ENCODE measurements around the gene RASGRP3.

- TF ChIP-seq CTCF (IDR thresholded peaks at IDR 0.05): no peak
- no peak for TF ChIP-seq CEBPB (IDR thresholded peaks at IDR 0.05)
- TF ChIP-seq PBX3 (IDR thresholded peaks at IDR 0.05): no peak
- TF ChIP-seq TP53 (CRISPR knock-in tag; IDR thresholded peaks at IDR 0.05): no peak
- TF ChIP-seq MAZ (IDR thresholded peaks at IDR 0.05; ENCODE audit: borderline replicate concordance, low read depth, low read length): no peak
These were observed 7.2 kb upstream of the RASGRP3 start for GRCh38 chr2:33469238-33469637.
